ENCODE results near the gene P2RY1.
A peak's percentile ranks its signal among the peaks of the same experiment; 100 is the strongest.

The P2RY1 gene

GRCh38 chr3:152834776-152835600 is at the start of gene P2RY1:
TSS of gene P2RY1 (plus strand) at chr3:152835131. CDS start at chr3:152835783, 652 bp downstream.
- DNase-seq = peak; percentile 79

- DNase-seq = no peak
Observed at GRCh38 chr3:152786977-152787681, 47.8 kb upstream of the P2RY1 start.

- DNase-seq = no peak
Observed at GRCh38 chr3:152790651-152791387, 44.1 kb upstream of the P2RY1 start.

GRCh38 chr3:152793969-152794368 is 41.0 kb upstream of the P2RY1 start:
- DNase-seq = no peak

GRCh38 chr3:152797751-152798432 is 37.0 kb upstream of the P2RY1 start:
- no peak for DNase-seq

GRCh38 chr3:152811974-152812760 is 22.8 kb upstream of the P2RY1 start:
- no peak for DNase-seq

- DNase-seq = no peak
Observed at GRCh38 chr3:152817400-152817799, 17.5 kb upstream of the P2RY1 start.

GRCh38 chr3:152818027-152818426 is 16.9 kb upstream of the P2RY1 start:
- DNase-seq = no peak

- no peak for DNase-seq
Observed at GRCh38 chr3:152823173-152823572, 11.8 kb upstream of the P2RY1 start.

- DNase-seq = no peak
Observed at GRCh38 chr3:152823781-152824180, 11.2 kb upstream of the P2RY1 start.

GRCh38 chr3:152825566-152825965 is 9.4 kb upstream of the P2RY1 start:
- no peak for DNase-seq

- DNase-seq = no peak
Observed at GRCh38 chr3:152826476-152826875, 8.5 kb upstream of the P2RY1 start.

- DNase-seq = no peak
Observed at GRCh38 chr3:152827313-152827712, 7.6 kb upstream of the P2RY1 start.

GRCh38 chr3:152828075-152828840 is 6.7 kb upstream of the P2RY1 start:
- no peak for DNase-seq

- DNase-seq = no peak
Observed at GRCh38 chr3:152830245-152830644, 4.7 kb upstream of the P2RY1 start.

- DNase-seq = no peak
Observed at GRCh38 chr3:152832046-152832445, 2.9 kb upstream of the P2RY1 start.

GRCh38 chr3:152833089-152833488 is 1.8 kb upstream of the P2RY1 start:
- DNase-seq = no peak

- no peak for DNase-seq
Observed at GRCh38 chr3:152834191-152834775, 648 bp upstream of the P2RY1 start.

- DNase-seq = peak; percentile 55
Observed at GRCh38 chr3:152835601-152836102, 721 bp downstream of the P2RY1 start.

GRCh38 chr3:152836269-152836668 is 1.3 kb downstream of the P2RY1 start:
- DNase-seq = no peak

GRCh38 chr3:152839511-152839910 is 4.6 kb downstream of the P2RY1 start:
- no peak for DNase-seq

Measured in right forelimb (tissue), 1 donor.